ENCODE data around the gene RRAGB.
A peak's percentile ranks its signal among the peaks of the same experiment; 100 is the strongest.
"Not testable (repeated sequence)": the region's sequence is repeated elsewhere in the genome, so short reads cannot be mapped to it uniquely, and the experiment has no call there.

The RRAGB gene, protein sequence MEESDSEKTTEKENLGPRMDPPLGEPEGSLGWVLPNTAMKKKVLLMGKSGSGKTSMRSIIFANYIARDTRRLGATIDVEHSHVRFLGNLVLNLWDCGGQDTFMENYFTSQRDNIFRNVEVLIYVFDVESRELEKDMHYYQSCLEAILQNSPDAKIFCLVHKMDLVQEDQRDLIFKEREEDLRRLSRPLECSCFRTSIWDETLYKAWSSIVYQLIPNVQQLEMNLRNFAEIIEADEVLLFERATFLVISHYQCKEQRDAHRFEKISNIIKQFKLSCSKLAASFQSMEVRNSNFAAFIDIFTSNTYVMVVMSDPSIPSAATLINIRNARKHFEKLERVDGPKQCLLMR

GRCh38 chrX:55717521-55718497, at the start of gene RRAGB:
TSS of gene RRAGB (plus strand) at chrX:55717749. CDS start at chrX:55718328, 579 bp downstream.
- peak; percentile 82 for DNase-seq (ENCODE audit: low read depth, low spot score)

- no peak for DNase-seq (ENCODE audit: low read depth, low spot score)
Measured at GRCh38 chrX:55668084-55668483, 49.5 kb upstream of the RRAGB start.

- not testable (repeated sequence) for DNase-seq (ENCODE audit: low read depth, low spot score)
Measured at GRCh38 chrX:55688579-55688978, 29.0 kb upstream of the RRAGB start.

DNA sequence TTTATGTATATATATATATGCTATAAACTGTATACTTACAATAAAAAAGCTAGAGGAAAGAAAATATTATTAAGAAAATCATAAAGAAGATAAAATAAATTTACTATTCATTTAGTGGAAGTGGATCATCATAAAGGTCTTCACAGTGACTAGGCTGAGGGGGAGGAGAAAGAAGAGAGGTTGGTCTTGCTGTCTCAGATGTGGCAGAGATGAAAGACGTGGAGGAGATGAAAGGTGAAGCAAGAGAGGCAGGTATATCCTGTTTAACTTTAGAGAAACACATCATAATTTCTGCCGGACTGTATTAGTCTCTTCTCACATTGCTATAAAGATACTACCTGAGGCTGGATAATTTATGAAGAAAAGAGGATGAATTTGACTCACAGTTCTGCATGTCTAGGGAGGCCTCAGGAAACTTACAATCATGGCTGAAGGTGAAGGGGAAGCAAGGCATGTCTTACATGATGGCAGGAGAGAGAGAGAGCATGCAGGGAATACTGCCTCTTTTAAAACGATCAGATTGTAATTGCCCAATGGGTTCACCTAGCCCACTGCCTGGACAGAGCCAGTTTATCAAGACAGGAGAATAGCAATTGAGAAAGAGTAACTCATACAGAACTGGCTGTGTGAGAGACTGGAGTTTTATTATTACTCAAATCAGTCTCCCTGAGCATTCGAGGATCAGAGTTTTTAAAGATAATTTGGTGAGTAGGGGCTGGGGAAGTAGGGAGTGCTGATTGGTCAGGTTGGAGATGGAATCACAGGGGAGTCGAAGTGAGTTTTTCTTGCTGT, 22.1 kb upstream of the RRAGB start:
- DNase-seq (ENCODE audit: low read depth, low spot score), result no peak

DNA sequence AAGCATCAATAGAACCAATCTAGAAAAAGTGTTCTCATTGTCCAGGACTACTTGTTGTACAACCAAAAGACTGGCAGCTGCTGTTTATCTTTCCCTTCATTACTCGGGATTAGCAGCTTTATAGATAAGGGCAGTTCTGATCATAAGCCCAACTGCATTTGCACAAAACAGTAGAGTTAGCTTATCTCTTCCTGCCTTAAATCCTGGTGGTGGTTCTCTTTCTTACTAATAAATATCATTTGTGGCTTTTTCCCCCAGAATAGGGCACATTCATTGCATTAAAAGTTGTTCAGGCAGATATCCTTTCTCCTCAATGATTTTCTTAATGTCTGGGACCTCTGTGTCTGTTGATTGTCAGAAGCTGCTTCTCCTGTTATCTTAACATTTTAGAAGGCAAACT, 20.2 kb upstream of the RRAGB start:
- DNase-seq (ENCODE audit: low read depth, low spot score), result no peak

DNA sequence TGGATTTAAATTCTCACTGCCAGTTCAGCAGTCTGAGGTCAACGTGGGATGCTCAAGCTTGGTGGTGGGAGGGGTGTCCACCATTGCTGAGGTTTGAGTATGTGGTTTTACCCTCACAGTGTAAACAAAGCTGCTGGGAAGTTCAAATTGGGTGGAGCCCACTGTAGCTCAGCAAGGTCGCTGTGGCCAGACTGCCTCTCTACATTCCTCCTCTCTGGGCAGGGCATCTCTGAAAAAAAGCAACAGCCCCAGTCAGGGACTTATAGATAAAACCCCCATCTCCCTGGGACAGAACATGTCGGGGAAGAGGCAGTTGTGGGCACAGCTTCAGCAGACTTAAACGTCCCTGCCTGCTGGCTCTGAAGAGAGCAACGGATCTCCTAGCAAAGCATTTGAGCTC, 14.9 kb upstream of the RRAGB start:
- DNase-seq (ENCODE audit: low read depth, low spot score), result no peak

- DNase-seq (ENCODE audit: low read depth, low spot score), result not testable (repeated sequence)
Measured at GRCh38 chrX:55703436-55703835, 14.1 kb upstream of the RRAGB start.

DNA sequence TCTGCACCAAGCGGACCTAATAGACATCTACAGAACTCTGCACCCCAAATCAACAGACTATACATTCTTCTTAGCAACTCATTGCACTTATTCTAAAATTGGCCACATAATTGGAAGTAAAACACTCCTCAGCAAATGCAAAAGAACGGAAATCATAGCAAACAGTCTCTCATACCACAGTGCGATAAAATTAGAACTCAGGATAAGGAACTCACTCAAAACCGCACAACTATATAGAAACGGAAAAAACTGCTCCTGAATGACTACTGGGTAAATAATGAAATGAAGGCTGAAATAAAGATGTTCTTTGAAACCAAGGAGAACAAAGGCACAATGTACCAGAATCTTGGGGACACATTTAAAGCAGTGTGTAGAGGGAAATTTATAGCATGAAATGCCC, 12.5 kb upstream of the RRAGB start:
- DNase-seq (ENCODE audit: low read depth, low spot score), result not testable (repeated sequence)

GRCh38 chrX:55709735-55710134, 7.8 kb upstream of the RRAGB start:
- no peak for DNase-seq (ENCODE audit: low read depth, low spot score)

- no peak for DNase-seq (ENCODE audit: low read depth, low spot score)
Measured at GRCh38 chrX:55710701-55711100, 6.8 kb upstream of the RRAGB start.

GRCh38 chrX:55713631-55714030, 3.9 kb upstream of the RRAGB start:
- no peak for DNase-seq (ENCODE audit: low read depth, low spot score)

GRCh38 chrX:55714161-55714560, 3.4 kb upstream of the RRAGB start:
- no peak for DNase-seq (ENCODE audit: low read depth, low spot score)

GRCh38 chrX:55715847-55716246, 1.7 kb upstream of the RRAGB start:
- no peak for DNase-seq (ENCODE audit: low read depth, low spot score)

GRCh38 chrX:55716937-55717336, 612 bp upstream of the RRAGB start:
- DNase-seq (ENCODE audit: low read depth, low spot score), result no peak

GRCh38 chrX:55731826-55732225, 14.3 kb downstream of the RRAGB start:
- DNase-seq (ENCODE audit: low read depth, low spot score), result no peak

DNA sequence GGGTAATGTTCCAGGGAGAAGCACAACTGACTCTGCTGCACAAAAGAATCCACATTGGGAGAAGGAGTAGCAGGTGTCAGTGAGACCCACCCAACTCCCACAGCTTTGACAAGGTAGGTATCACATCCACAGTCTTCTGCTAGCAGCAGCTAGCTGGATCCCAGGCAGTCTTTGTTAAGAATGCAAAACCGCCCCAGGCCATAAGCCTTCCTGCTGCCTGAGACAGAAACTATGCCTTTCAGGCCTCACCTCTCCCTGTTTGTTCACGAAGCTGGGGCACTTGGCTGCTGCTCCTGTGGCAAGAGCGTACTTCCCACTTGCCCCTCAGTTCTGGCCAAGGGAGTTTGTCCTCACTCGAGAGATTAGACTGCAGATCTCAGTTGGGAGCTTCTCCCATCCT, 21.4 kb downstream of the RRAGB start:
- no peak for DNase-seq (ENCODE audit: low read depth, low spot score)

- DNase-seq (ENCODE audit: low read depth, low spot score), result no peak
Measured at GRCh38 chrX:55742649-55743048, 25.1 kb downstream of the RRAGB start.

- not testable (repeated sequence) for DNase-seq (ENCODE audit: low read depth, low spot score)
Measured at GRCh38 chrX:55748463-55748862, 30.9 kb downstream of the RRAGB start.

GRCh38 chrX:55750256-55750655, 32.7 kb downstream of the RRAGB start:
- DNase-seq (ENCODE audit: low read depth, low spot score), result no peak

- no peak for DNase-seq (ENCODE audit: low read depth, low spot score)
Measured at GRCh38 chrX:55754861-55755294, 37.3 kb downstream of the RRAGB start.

DNA sequence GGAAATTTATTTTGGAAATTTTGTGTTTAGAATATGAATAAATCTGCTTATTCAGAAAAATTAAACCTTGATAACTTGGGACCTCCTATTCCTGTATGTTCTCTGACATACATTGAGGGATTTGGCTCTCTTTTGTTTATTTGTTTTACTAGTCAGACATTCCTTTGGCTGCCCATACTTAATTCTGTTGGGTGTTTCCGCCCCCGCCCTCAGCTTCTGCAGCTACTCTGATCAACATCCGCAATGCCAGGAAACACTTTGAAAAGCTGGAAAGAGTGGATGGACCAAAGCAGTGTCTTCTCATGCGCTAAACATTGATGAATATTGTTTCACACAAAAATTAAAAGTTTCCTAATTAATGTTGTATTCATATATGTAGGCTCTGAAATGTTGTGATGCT, 40.5 kb downstream of the RRAGB start:
- no peak for DNase-seq (ENCODE audit: low read depth, low spot score)

DNA sequence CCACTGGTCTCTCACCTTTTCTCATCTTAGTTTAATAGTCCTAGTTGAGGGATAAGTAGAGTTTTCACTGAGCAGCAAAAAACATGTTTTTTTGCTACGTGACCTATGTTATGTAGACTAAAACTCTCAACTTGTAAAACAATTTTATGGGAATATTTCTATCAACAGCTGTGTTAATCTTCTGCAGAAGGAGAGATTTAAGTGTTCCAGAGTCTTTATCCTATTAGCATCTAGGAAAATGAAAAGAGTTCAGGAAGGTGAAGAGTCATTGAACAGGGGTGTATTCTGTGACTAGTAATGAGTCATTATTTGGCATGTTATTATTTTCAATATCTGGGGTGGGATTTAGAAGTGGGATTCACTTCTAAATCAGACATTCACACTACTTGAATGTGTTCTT, 41.9 kb downstream of the RRAGB start:
- DNase-seq (ENCODE audit: low read depth, low spot score), result no peak

All from smooth muscle cell of the brain vasculature (primary cell).